ENCODE measurements around the gene EXOG. TPM values are rescaled to one million over a fixed set of nuclear protein-coding genes. Genes with fewer than 3 reads are reported as not detected.

EXOG gene
- total and polyA plus RNA-seq, 12 donors, result 5.8 to 16.3 (median 11.4) TPM

GRCh38 chr3:38532529-38532928 lies 36.4 kb downstream of the EXOG start:
- intact Hi-C loops (cut with DNase I), result no loop called here
- no peak for DNase-seq
- no peaks in the 10 kb centered on the region for H3K36me3 ChIP-seq (replicated peaks in 1 of 2)
- no peak for TF ChIP-seq CTCF (IDR thresholded peaks at IDR 0.05)
- TF ChIP-seq POLR2A (IDR thresholded peaks at IDR 0.05), result no peak
- no peaks in the 10 kb centered on the region for H3K4me1 ChIP-seq (replicated peaks in 1 of 2)
- no peaks in the 10 kb centered on the region for H3K9me3 ChIP-seq (replicated peaks in 1 of 3)
- H3K27ac ChIP-seq, result no peak overlapping the region
- H3K4me3 ChIP-seq, result no peak overlapping the region
- no peaks in the 10 kb centered on the region for H3K27me3 ChIP-seq
- WGBS, 4 donors, result 60 to 89% (median 78%) methylated on average over 2 to 3 of the region's 3 CpGs

- no peak for DNase-seq
- Histone ChIP-seq H3K4me1 (replicated peaks in 1 of 2) (no peaks in the 10 kb centered on the region), H3K9me3 (replicated peaks in 1 of 3) (no peaks in the 10 kb centered on the region), H3K27me3 (no peaks in the 10 kb centered on the region), H3K4me3 (no peak overlapping the region), H3K27ac (no peak overlapping the region), H3K36me3 (replicated peaks in 1 of 2) (no peaks in the 10 kb centered on the region)
- intact Hi-C loops (cut with DNase I), result no loop called here
- TF ChIP-seq POLR2A (IDR thresholded peaks at IDR 0.05) (no peak), CTCF (IDR thresholded peaks at IDR 0.05) (no peak)
- WGBS, 4 donors, result 80 to 92% (median 88%) methylated on average over 10 to 13 of the region's 13 CpGs
These were observed 37.3 kb downstream of the EXOG start for GRCh38 chr3:38533285-38533976.

- Histone ChIP-seq H3K36me3 (replicated peaks in 1 of 2) (no peaks in the 10 kb centered on the region), H3K4me3 (no peak overlapping the region), H3K9me3 (replicated peaks in 1 of 3) (no peaks in the 10 kb centered on the region), H3K27me3 (no peaks in the 10 kb centered on the region), H3K4me1 (replicated peaks in 1 of 2) (no peaks in the 10 kb centered on the region), H3K27ac (no peak overlapping the region)
- 97 to 100% (median 99%) methylated on average over 2 of the region's 2 CpGs for WGBS, 4 donors
- TF ChIP-seq CTCF (IDR thresholded peaks at IDR 0.05) (no peak), POLR2A (IDR thresholded peaks at IDR 0.05) (no peak)
- intact Hi-C loops (cut with DNase I), result no loop called here
- DNase-seq, result no peak
These were observed 38.0 kb downstream of the EXOG start for GRCh38 chr3:38534180-38534579.

GRCh38 chr3:38534604-38535003 lies 38.5 kb downstream of the EXOG start:
- Histone ChIP-seq H3K9me3 (replicated peaks in 1 of 3) (no peaks in the 10 kb centered on the region), H3K27me3 (no peaks in the 10 kb centered on the region), H3K27ac (no peak overlapping the region), H3K4me1 (replicated peaks in 1 of 2) (no peaks in the 10 kb centered on the region), H3K36me3 (replicated peaks in 1 of 2) (no peaks in the 10 kb centered on the region), H3K4me3 (no peak overlapping the region)
- TF ChIP-seq POLR2A (IDR thresholded peaks at IDR 0.05) (no peak), CTCF (IDR thresholded peaks at IDR 0.05) (no peak)
- intact Hi-C loops (cut with DNase I), result no loop called here
- 96 to 97% (median 96%) methylated on average over 7 of the region's 7 CpGs for WGBS, 4 donors
- DNase-seq, result no peak

Data from adrenal gland (tissue), 12 donors.